ENCODE results near the gene BDP1. TPM values are rescaled to one million over a fixed set of nuclear protein-coding genes. Genes with fewer than 3 reads are reported as not detected.
"Not testable (repeated sequence)": the region's sequence is repeated elsewhere in the genome, so short reads cannot be mapped to it uniquely, and the experiment has no call there.

Gene BDP1
- total RNA-seq, 1 donor from 2014 or later = 26.8 TPM

- Histone ChIP-seq H3K36me3 (peaks cover 94% of the 10 kb centered on the region), H3K4me1 (no peaks in the 10 kb centered on the region), H3K4me3 (no peak overlapping the region), H3K27ac (no peak overlapping the region), H3K27me3 (ENCODE audit: low read depth) (no peaks in the 10 kb centered on the region), H3K9me3 (no peaks in the 10 kb centered on the region)
- intact Hi-C loops (cut with DNase I) = no loop called here
- ATAC-seq = no peak
- no peak for DNase-seq
- TF ChIP-seq CTCF (IDR thresholded peaks at IDR 0.05) = no peak
Observed at GRCh38 chr5:71503536-71503935, 48.1 kb downstream of the BDP1 start.

GRCh38 chr5:71522151-71522550, 66.7 kb downstream of the BDP1 start:
- intact Hi-C loops (cut with DNase I) = no loop called here
- H3K4me3 ChIP-seq = no peak overlapping the region
- no peak for DNase-seq
- no peak for TF ChIP-seq CTCF (IDR thresholded peaks at IDR 0.05)
- H3K9me3 ChIP-seq = no peaks in the 10 kb centered on the region
- H3K36me3 ChIP-seq = peaks cover 79% of the 10 kb centered on the region
- no peaks in the 10 kb centered on the region for H3K27me3 ChIP-seq (ENCODE audit: low read depth)
- no peak for ATAC-seq
- no peak overlapping the region for H3K27ac ChIP-seq
- no peaks in the 10 kb centered on the region for H3K4me1 ChIP-seq

GRCh38 chr5:71525611-71526010, 70.2 kb downstream of the BDP1 start:
- peaks cover 62% of the 10 kb centered on the region for H3K36me3 ChIP-seq
- H3K4me3 ChIP-seq; H3K4me1 ChIP-seq; DNase-seq; H3K27me3 ChIP-seq (ENCODE audit: low read depth); H3K9me3 ChIP-seq; ATAC-seq; H3K27ac ChIP-seq; intact Hi-C loops (cut with DNase I): not testable (repeated sequence)

GRCh38 chr5:71528206-71528605, 72.8 kb downstream of the BDP1 start:
- DNase-seq = no peak
- Histone ChIP-seq H3K27ac (no peak overlapping the region), H3K9me3 (no peaks in the 10 kb centered on the region), H3K4me1 (no peaks in the 10 kb centered on the region), H3K4me3 (no peak overlapping the region), H3K27me3 (ENCODE audit: low read depth) (no peaks in the 10 kb centered on the region), H3K36me3 (peaks cover 36% of the 10 kb centered on the region)
- intact Hi-C loops (cut with DNase I) = no loop called here
- TF ChIP-seq CTCF (IDR thresholded peaks at IDR 0.05) = no peak
- ATAC-seq = no peak

- peaks cover 34% of the 10 kb centered on the region for H3K36me3 ChIP-seq
Observed at GRCh38 chr5:71529682-71530081, 74.2 kb downstream of the BDP1 start.

GRCh38 chr5:71533142-71533541, 77.7 kb downstream of the BDP1 start:
- TF ChIP-seq CTCF (IDR thresholded peaks at IDR 0.05) = no peak
- no peaks in the 10 kb centered on the region for H3K27me3 ChIP-seq (ENCODE audit: low read depth)
- H3K36me3 ChIP-seq = peaks cover 44% of the 10 kb centered on the region
- DNase-seq (no peak), ATAC-seq (no peak)
- H3K4me1 ChIP-seq = no peaks in the 10 kb centered on the region
- no peak overlapping the region for H3K27ac ChIP-seq
- no peaks in the 10 kb centered on the region for H3K9me3 ChIP-seq
- intact Hi-C loops (cut with DNase I) = no loop called here
- H3K4me3 ChIP-seq = no peak overlapping the region

More at GRCh38 chr5:71529682-71530081, 74.2 kb downstream of the BDP1 start:
- H3K9me3 ChIP-seq = no peaks in the 10 kb centered on the region
- no peak for TF ChIP-seq CTCF (IDR thresholded peaks at IDR 0.05)
- ATAC-seq (no peak), DNase-seq (no peak)
- no peaks in the 10 kb centered on the region for H3K27me3 ChIP-seq (ENCODE audit: low read depth)
- intact Hi-C loops (cut with DNase I) = no loop called here
- H3K27ac ChIP-seq = no peak overlapping the region
- H3K4me1 ChIP-seq = no peaks in the 10 kb centered on the region
- H3K4me3 ChIP-seq = no peak overlapping the region
